ENCODE results near the gene DCD.

The DCD gene

GRCh38 chr12:54608769-54609168 lies 39.4 kb downstream of the DCD start:
- Histone ChIP-seq H4K12ac (ENCODE audit: low read depth, low read length) (no peak overlapping the region), H3K9me3 (ENCODE audit: insufficient read depth, low read depth, low read length) (peaks cover 2% of the 10 kb centered on the region), H3K79me2 (ENCODE audit: control insufficient read depth, insufficient read depth, low read length, poor library complexity) (no peaks in the 10 kb centered on the region), H2AK5ac (ENCODE audit: low read length) (no peak overlapping the region), H3K18ac (ENCODE audit: low read length) (no peak overlapping the region), H3K4me1 (ENCODE audit: control insufficient read depth in 1 of 2, insufficient read depth in 2 of 2, low read length in 2 of 2) (peaks cover 3 to 18% of the 10 kb centered on the region in 2 experiments), H3K14ac (ENCODE audit: low read length) (no peak overlapping the region), H3K27ac (ENCODE audit: low read depth, low read length) (no peak overlapping the region), H2BK12ac (ENCODE audit: low read length) (no peak overlapping the region), H4K91ac (ENCODE audit: low read depth, low read length) (no peak overlapping the region), H2BK5ac (ENCODE audit: low read depth, low read length, poor library complexity) (no peak overlapping the region), H3K4me2 (ENCODE audit: low read length) (no peak overlapping the region), H3K23ac (ENCODE audit: low read length) (no peak overlapping the region), H3K4me3 (ENCODE audit: low read depth, low read length) (no peak overlapping the region), H3K36me3 (ENCODE audit: control insufficient read depth in 1 of 2, insufficient read depth in 2 of 2, low read length in 2 of 2) (no peaks in the 10 kb centered on the region), H3K4ac (ENCODE audit: low read depth, low read length) (no peak overlapping the region), H2AFZ (ENCODE audit: insufficient read depth, low read length, poor library complexity) (no peak overlapping the region), H4K8ac (ENCODE audit: low read depth, low read length) (no peak overlapping the region), H3K9ac (ENCODE audit: low read length) (no peak overlapping the region), H2BK120ac (ENCODE audit: insufficient read depth, low read length, poor library complexity) (no peak overlapping the region), H3K79me1 (ENCODE audit: low read length) (no peaks in the 10 kb centered on the region), H3K27me3 (ENCODE audit: insufficient read depth, low read length) (no peaks in the 10 kb centered on the region)
- WGBS (ENCODE audit: extremely low coverage, insufficient coverage, insufficient read length), result no CpG with 5 or more reads among the region's 2 CpGs
- peak in 1 of 2 donors; percentile 78 for DNase-seq

GRCh38 chr12:54608156-54608555 lies 40.0 kb downstream of the DCD start:
- H3K36me3 ChIP-seq (ENCODE audit: control insufficient read depth in 1 of 2, insufficient read depth in 2 of 2, low read length in 2 of 2), result no peaks in the 10 kb centered on the region
- H3K27me3 ChIP-seq (ENCODE audit: insufficient read depth, low read length), result no peaks in the 10 kb centered on the region
- peaks cover 3% of the 10 kb centered on the region for H3K9me3 ChIP-seq (ENCODE audit: insufficient read depth, low read depth, low read length)
- H2AK5ac ChIP-seq (ENCODE audit: low read length), result no peak overlapping the region
- no peak overlapping the region for H2AFZ ChIP-seq (ENCODE audit: insufficient read depth, low read length, poor library complexity)
- no peak overlapping the region for H3K4me2 ChIP-seq (ENCODE audit: low read length)
- H4K91ac ChIP-seq (ENCODE audit: low read depth, low read length), result no peak overlapping the region
- H3K4me1 ChIP-seq (ENCODE audit: control insufficient read depth in 1 of 2, insufficient read depth in 2 of 2, low read length in 2 of 2), result peaks cover 3 to 18% of the 10 kb centered on the region in 2 experiments
- H3K18ac ChIP-seq (ENCODE audit: low read length), result no peak overlapping the region
- H3K27ac ChIP-seq (ENCODE audit: low read depth, low read length), result no peak overlapping the region
- H2BK120ac ChIP-seq (ENCODE audit: insufficient read depth, low read length, poor library complexity), result no peak overlapping the region
- no peak overlapping the region for H3K4ac ChIP-seq (ENCODE audit: low read depth, low read length)
- H4K8ac ChIP-seq (ENCODE audit: low read depth, low read length), result no peak overlapping the region
- no peak overlapping the region for H4K12ac ChIP-seq (ENCODE audit: low read depth, low read length)
- no peak overlapping the region for H3K4me3 ChIP-seq (ENCODE audit: low read depth, low read length)
- no peaks in the 10 kb centered on the region for H3K79me2 ChIP-seq (ENCODE audit: control insufficient read depth, insufficient read depth, low read length, poor library complexity)
- H3K14ac ChIP-seq (ENCODE audit: low read length), result no peak overlapping the region
- no peak overlapping the region for H2BK5ac ChIP-seq (ENCODE audit: low read depth, low read length, poor library complexity)
- no peaks in the 10 kb centered on the region for H3K79me1 ChIP-seq (ENCODE audit: low read length)
- peak; percentile 80 to 97 for DNase-seq
- H3K9ac ChIP-seq (ENCODE audit: low read length), result no peak overlapping the region
- no peak overlapping the region for H3K23ac ChIP-seq (ENCODE audit: low read length)
- no peak overlapping the region for H2BK12ac ChIP-seq (ENCODE audit: low read length)
- WGBS (ENCODE audit: extremely low coverage, insufficient coverage, insufficient read length), result no CpG with 5 or more reads among the region's 6 CpGs

- Histone ChIP-seq H3K18ac (ENCODE audit: low read length) (no peak overlapping the region), H4K91ac (ENCODE audit: low read depth, low read length) (no peak overlapping the region), H4K8ac (ENCODE audit: low read depth, low read length) (no peak overlapping the region), H2BK5ac (ENCODE audit: low read depth, low read length, poor library complexity) (no peak overlapping the region), H3K79me2 (ENCODE audit: control insufficient read depth, insufficient read depth, low read length, poor library complexity) (no peaks in the 10 kb centered on the region), H3K4ac (ENCODE audit: low read depth, low read length) (no peak overlapping the region), H3K9ac (ENCODE audit: low read length) (no peak overlapping the region), H3K4me2 (ENCODE audit: low read length) (no peak overlapping the region), H3K4me3 (ENCODE audit: low read depth, low read length) (no peak overlapping the region), H4K12ac (ENCODE audit: low read depth, low read length) (no peak overlapping the region), H3K27ac (ENCODE audit: low read depth, low read length) (peak overlapping the region; percentile 33), H3K23ac (ENCODE audit: low read length) (no peak overlapping the region), H2BK120ac (ENCODE audit: insufficient read depth, low read length, poor library complexity) (no peak overlapping the region), H3K36me3 (ENCODE audit: control insufficient read depth in 1 of 2, insufficient read depth in 2 of 2, low read length in 2 of 2) (no peaks in the 10 kb centered on the region), H3K4me1 (ENCODE audit: control insufficient read depth in 1 of 2, insufficient read depth in 2 of 2, low read length in 2 of 2) (peaks cover 3 to 18% of the 10 kb centered on the region in 2 experiments), H3K9me3 (ENCODE audit: insufficient read depth, low read depth, low read length) (peaks cover 3% of the 10 kb centered on the region), H2AK5ac (ENCODE audit: low read length) (no peak overlapping the region), H3K14ac (ENCODE audit: low read length) (no peak overlapping the region), H3K27me3 (ENCODE audit: insufficient read depth, low read length) (no peaks in the 10 kb centered on the region), H2AFZ (ENCODE audit: insufficient read depth, low read length, poor library complexity) (no peak overlapping the region), H2BK12ac (ENCODE audit: low read length) (no peak overlapping the region), H3K79me1 (ENCODE audit: low read length) (no peaks in the 10 kb centered on the region)
- WGBS (ENCODE audit: extremely low coverage, insufficient coverage, insufficient read length), result no CpG with 5 or more reads among the region's 4 CpGs
- peak; percentile 96 to 97 for DNase-seq
These were observed 41.6 kb downstream of the DCD start for GRCh38 chr12:54606556-54606955.

GRCh38 chr12:54605138-54605970 lies 42.8 kb downstream of the DCD start:
- Histone ChIP-seq H4K91ac (ENCODE audit: low read depth, low read length) (no peak overlapping the region), H3K18ac (ENCODE audit: low read length) (no peak overlapping the region), H3K9me3 (ENCODE audit: insufficient read depth, low read depth, low read length) (peaks cover 3% of the 10 kb centered on the region), H3K14ac (ENCODE audit: low read length) (no peak overlapping the region), H3K36me3 (ENCODE audit: control insufficient read depth in 1 of 2, insufficient read depth in 2 of 2, low read length in 2 of 2) (no peaks in the 10 kb centered on the region), H2AK5ac (ENCODE audit: low read length) (no peak overlapping the region), H3K9ac (ENCODE audit: low read length) (no peak overlapping the region), H3K23ac (ENCODE audit: low read length) (no peak overlapping the region), H3K4me3 (ENCODE audit: low read depth, low read length) (no peak overlapping the region), H3K4me1 (ENCODE audit: control insufficient read depth in 1 of 2, insufficient read depth in 2 of 2, low read length in 2 of 2) (peaks cover 3 to 18% of the 10 kb centered on the region in 2 experiments), H2BK5ac (ENCODE audit: low read depth, low read length, poor library complexity) (no peak overlapping the region), H4K12ac (ENCODE audit: low read depth, low read length) (no peak overlapping the region), H3K4me2 (ENCODE audit: low read length) (no peak overlapping the region), H3K4ac (ENCODE audit: low read depth, low read length) (no peak overlapping the region), H2BK12ac (ENCODE audit: low read length) (no peak overlapping the region), H2BK120ac (ENCODE audit: insufficient read depth, low read length, poor library complexity) (no peak overlapping the region), H3K79me2 (ENCODE audit: control insufficient read depth, insufficient read depth, low read length, poor library complexity) (no peaks in the 10 kb centered on the region), H4K8ac (ENCODE audit: low read depth, low read length) (no peak overlapping the region), H3K27me3 (ENCODE audit: insufficient read depth, low read length) (no peaks in the 10 kb centered on the region), H2AFZ (ENCODE audit: insufficient read depth, low read length, poor library complexity) (no peak overlapping the region), H3K79me1 (ENCODE audit: low read length) (no peaks in the 10 kb centered on the region), H3K27ac (ENCODE audit: low read depth, low read length) (no peak overlapping the region)
- no CpG with 5 or more reads among the region's 6 CpGs for WGBS (ENCODE audit: extremely low coverage, insufficient coverage, insufficient read length)
- peak; percentile 82 to 95 for DNase-seq

Data from trophoblast cell (in vitro differentiated cells and primary cell).